ENCODE results near the gene ATP6V1G2. TPM values are rescaled to one million over a fixed set of nuclear protein-coding genes. Genes with fewer than 3 reads are reported as not detected.
"Not testable (repeated sequence)": the region's sequence is repeated elsewhere in the genome, so short reads cannot be mapped to it uniquely, and the experiment has no call there.

The ATP6V1G2 gene
- polyA plus RNA-seq, 1 donor (not counting 4 experiments of a cell fraction or from before 2014, with no cell fraction given): 1.3 TPM

DNA sequence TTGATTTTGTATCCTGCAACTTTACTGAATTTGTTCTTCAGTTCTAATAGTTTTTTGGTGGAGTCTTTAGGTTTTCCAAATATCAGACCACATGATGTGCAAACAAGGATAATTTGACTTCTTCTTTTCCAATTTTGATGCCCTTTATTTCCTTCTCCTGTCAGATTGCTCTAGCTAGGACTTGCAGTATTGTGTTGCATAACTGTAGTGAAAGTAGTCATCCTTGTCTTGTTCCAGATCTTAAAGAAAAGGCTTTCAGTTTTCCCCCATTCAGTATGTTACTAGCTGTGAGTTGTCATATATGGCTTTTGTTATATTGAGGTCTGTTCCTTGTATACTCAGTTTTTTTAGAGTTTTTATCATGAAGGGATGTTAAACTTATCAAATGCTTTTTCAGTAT is 43.8 kb downstream of the ATP6V1G2 start:
- Histone ChIP-seq H3K4me2 (ENCODE audit: control insufficient read depth, extremely low read depth, insufficient read depth, low read depth, low read length) (no peak overlapping the region), H3K9me3 (ENCODE audit: control insufficient read depth, low read depth, low read length) (no peaks in the 10 kb centered on the region), H3K79me2 (ENCODE audit: control insufficient read depth, insufficient read depth, low read length) (peaks cover 29% of the 10 kb centered on the region), H3K4me1 (ENCODE audit: control insufficient read depth, extremely low read depth, insufficient read depth, low read length) (peaks cover 5% of the 10 kb centered on the region), H4K20me1 (ENCODE audit: control insufficient read depth, extremely low read depth, insufficient read depth, low read length) (no peaks in the 10 kb centered on the region), H3K36me3 (ENCODE audit: control insufficient read depth in 2 of 2, extremely low read depth in 1 of 2, insufficient read depth in 2 of 2, low read length in 2 of 2) (peaks cover 0 to 15% of the 10 kb centered on the region in 2 experiments), H3K27me3 (ENCODE audit: control insufficient read depth, extremely low read depth, insufficient read depth, low read length) (no peaks in the 10 kb centered on the region), H3K27ac (ENCODE audit: control insufficient read depth, insufficient read depth, low read length) (no peak overlapping the region), H3K4me3 (ENCODE audit: control insufficient read depth in 2 of 3, extremely low read depth in 1 of 3, insufficient read depth in 2 of 3, low read depth in 1 of 3, low read length in 3 of 3) (no peak overlapping the region), H3K9ac (ENCODE audit: control insufficient read depth, extremely low read depth, insufficient read depth, low read length) (no peak overlapping the region), H3K9me1 (ENCODE audit: control insufficient read depth, extremely low read depth, insufficient read depth, low read length) (no peaks in the 10 kb centered on the region), H2AFZ (ENCODE audit: control insufficient read depth, low read length) (no peak overlapping the region)
- no peak for FAIRE-seq
- TF ChIP-seq, protein P1, sequence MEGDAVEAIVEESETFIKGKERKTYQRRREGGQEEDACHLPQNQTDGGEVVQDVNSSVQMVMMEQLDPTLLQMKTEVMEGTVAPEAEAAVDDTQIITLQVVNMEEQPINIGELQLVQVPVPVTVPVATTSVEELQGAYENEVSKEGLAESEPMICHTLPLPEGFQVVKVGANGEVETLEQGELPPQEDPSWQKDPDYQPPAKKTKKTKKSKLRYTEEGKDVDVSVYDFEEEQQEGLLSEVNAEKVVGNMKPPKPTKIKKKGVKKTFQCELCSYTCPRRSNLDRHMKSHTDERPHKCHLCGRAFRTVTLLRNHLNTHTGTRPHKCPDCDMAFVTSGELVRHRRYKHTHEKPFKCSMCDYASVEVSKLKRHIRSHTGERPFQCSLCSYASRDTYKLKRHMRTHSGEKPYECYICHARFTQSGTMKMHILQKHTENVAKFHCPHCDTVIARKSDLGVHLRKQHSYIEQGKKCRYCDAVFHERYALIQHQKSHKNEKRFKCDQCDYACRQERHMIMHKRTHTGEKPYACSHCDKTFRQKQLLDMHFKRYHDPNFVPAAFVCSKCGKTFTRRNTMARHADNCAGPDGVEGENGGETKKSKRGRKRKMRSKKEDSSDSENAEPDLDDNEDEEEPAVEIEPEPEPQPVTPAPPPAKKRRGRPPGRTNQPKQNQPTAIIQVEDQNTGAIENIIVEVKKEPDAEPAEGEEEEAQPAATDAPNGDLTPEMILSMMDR (optimal IDR thresholded peaks at IDR 0.05 in 1 of 3, IDR thresholded peaks at IDR 0.05 in 1 of 3, conservative IDR thresholded peaks at IDR 0.05 in 1 of 3; ENCODE audit: extremely low read depth in 1 of 3, insufficient read depth in 2 of 3, low read length in 3 of 3): no peak
- no peak for TF ChIP-seq EZH2 (IDR thresholded peaks at IDR 0.05; ENCODE audit: low read length)
- dilution Hi-C loops (cut with MboI; ENCODE audit: extremely low pct_ligation_motif_present, low sequenced_read_pairs): no loop called here
- no peak for DNase-seq (ENCODE audit: low read depth, low spot score)

DNA sequence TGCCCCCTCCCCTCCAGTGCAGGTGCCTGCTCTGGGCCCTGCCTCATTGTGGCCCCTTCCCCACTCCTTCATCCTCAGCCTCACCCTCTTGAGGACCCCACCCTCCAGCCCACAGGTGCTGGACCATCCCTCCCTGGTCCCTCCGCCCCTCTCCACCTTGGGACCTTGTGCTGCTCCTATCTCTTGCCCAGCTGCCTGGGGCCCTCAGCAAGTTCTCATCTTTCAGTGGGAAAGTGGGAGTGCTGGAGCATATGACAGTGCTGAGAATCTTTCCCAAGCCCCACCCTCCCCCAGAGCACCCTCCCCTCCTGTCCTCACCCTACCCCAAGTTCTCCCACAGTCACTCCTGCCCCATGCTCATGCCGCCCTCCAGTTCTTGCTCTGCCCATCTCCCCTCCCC is 46.8 kb downstream of the ATP6V1G2 start:
- H4K20me1 ChIP-seq (ENCODE audit: control insufficient read depth, extremely low read depth, insufficient read depth, low read length); dilution Hi-C loops (cut with MboI; ENCODE audit: extremely low pct_ligation_motif_present, low sequenced_read_pairs); H3K27me3 ChIP-seq (ENCODE audit: control insufficient read depth, extremely low read depth, insufficient read depth, low read length); H3K9ac ChIP-seq (ENCODE audit: control insufficient read depth, extremely low read depth, insufficient read depth, low read length); H3K9me1 ChIP-seq (ENCODE audit: control insufficient read depth, extremely low read depth, insufficient read depth, low read length); H3K4me3 ChIP-seq (ENCODE audit: control insufficient read depth in 2 of 3, extremely low read depth in 1 of 3, insufficient read depth in 2 of 3, low read depth in 1 of 3, low read length in 3 of 3); FAIRE-seq; DNase-seq (ENCODE audit: low read depth, low spot score); H3K36me3 ChIP-seq (ENCODE audit: control insufficient read depth in 2 of 2, extremely low read depth in 1 of 2, insufficient read depth in 2 of 2, low read length in 2 of 2); H3K9me3 ChIP-seq (ENCODE audit: control insufficient read depth, low read depth, low read length); H2AFZ ChIP-seq (ENCODE audit: control insufficient read depth, low read length); H3K27ac ChIP-seq (ENCODE audit: control insufficient read depth, insufficient read depth, low read length): not testable (repeated sequence)
- Histone ChIP-seq H3K4me1 (ENCODE audit: control insufficient read depth, extremely low read depth, insufficient read depth, low read length) (peaks cover 20% of the 10 kb centered on the region), H3K4me2 (ENCODE audit: control insufficient read depth, extremely low read depth, insufficient read depth, low read depth, low read length) (peak overlapping the region; percentile 62), H3K79me2 (ENCODE audit: control insufficient read depth, insufficient read depth, low read length) (peaks cover 25% of the 10 kb centered on the region)

DNA sequence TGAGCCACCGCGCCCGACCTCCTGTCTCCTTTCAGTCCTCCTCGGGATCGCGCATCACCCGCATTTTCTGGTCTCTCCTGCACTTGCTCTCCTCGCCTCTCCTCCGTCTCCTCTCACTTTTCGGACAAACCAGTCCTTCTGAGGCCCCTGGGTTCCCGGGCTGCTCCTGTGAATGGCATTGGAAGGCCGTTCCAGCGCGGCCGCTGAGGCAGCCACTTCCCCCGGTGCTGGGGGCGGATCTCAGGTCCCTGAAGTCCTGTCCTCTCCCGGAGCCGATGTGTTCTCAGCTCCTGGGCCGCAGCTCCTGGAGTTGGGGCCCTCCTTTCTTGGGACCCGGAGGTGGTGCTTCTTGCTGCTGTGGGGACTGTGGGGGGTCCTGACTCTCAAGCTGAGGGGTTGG is 47.7 kb downstream of the ATP6V1G2 start:
- Histone ChIP-seq H3K4me2 (ENCODE audit: control insufficient read depth, extremely low read depth, insufficient read depth, low read depth, low read length) (peak overlapping the region; percentile 62), H3K27me3 (ENCODE audit: control insufficient read depth, extremely low read depth, insufficient read depth, low read length) (no peaks in the 10 kb centered on the region), H3K9me1 (ENCODE audit: control insufficient read depth, extremely low read depth, insufficient read depth, low read length) (no peaks in the 10 kb centered on the region), H2AFZ (ENCODE audit: control insufficient read depth, low read length) (peak overlapping the region; percentile 10), H3K36me3 (ENCODE audit: control insufficient read depth in 2 of 2, extremely low read depth in 1 of 2, insufficient read depth in 2 of 2, low read length in 2 of 2) (no peaks in the 10 kb centered on the region), H4K20me1 (ENCODE audit: control insufficient read depth, extremely low read depth, insufficient read depth, low read length) (no peaks in the 10 kb centered on the region), H3K79me2 (ENCODE audit: control insufficient read depth, insufficient read depth, low read length) (peaks cover 22% of the 10 kb centered on the region), H3K9me3 (ENCODE audit: control insufficient read depth, low read depth, low read length) (no peaks in the 10 kb centered on the region), H3K4me1 (ENCODE audit: control insufficient read depth, extremely low read depth, insufficient read depth, low read length) (peaks cover 20% of the 10 kb centered on the region), H3K9ac (ENCODE audit: control insufficient read depth, extremely low read depth, insufficient read depth, low read length) (peak overlapping the region; percentile 11), H3K27ac (ENCODE audit: control insufficient read depth, insufficient read depth, low read length) (no peak overlapping the region), H3K4me3 (ENCODE audit: control insufficient read depth in 2 of 3, extremely low read depth in 1 of 3, insufficient read depth in 2 of 3, low read depth in 1 of 3, low read length in 3 of 3) (peak overlapping the region; percentile 24 to 53 (median 48))
- DNase-seq (ENCODE audit: low read depth, low spot score) (no peak), FAIRE-seq (no peak)
- TF ChIP-seq, protein P1 (optimal IDR thresholded peaks at IDR 0.05 in 1 of 3, IDR thresholded peaks at IDR 0.05 in 1 of 3, conservative IDR thresholded peaks at IDR 0.05 in 1 of 3; ENCODE audit: extremely low read depth in 1 of 3, insufficient read depth in 2 of 3, low read length in 3 of 3): no peak
- TF ChIP-seq EZH2 (IDR thresholded peaks at IDR 0.05; ENCODE audit: low read length): no peak
- dilution Hi-C loops (cut with MboI; ENCODE audit: extremely low pct_ligation_motif_present, low sequenced_read_pairs): no loop called here
